Measurements from ENCODE around the gene IMPA2. TPM values are rescaled to one million over a fixed set of nuclear protein-coding genes. Genes with fewer than 3 reads are reported as not detected.

Gene IMPA2
- total and polyA plus RNA-seq, 10 of the 15 experiments (the other 5 are each of a cell fraction or from before 2014, with no cell fraction given) = 0.24 to 21.0 (median 11.4) TPM

DNA sequence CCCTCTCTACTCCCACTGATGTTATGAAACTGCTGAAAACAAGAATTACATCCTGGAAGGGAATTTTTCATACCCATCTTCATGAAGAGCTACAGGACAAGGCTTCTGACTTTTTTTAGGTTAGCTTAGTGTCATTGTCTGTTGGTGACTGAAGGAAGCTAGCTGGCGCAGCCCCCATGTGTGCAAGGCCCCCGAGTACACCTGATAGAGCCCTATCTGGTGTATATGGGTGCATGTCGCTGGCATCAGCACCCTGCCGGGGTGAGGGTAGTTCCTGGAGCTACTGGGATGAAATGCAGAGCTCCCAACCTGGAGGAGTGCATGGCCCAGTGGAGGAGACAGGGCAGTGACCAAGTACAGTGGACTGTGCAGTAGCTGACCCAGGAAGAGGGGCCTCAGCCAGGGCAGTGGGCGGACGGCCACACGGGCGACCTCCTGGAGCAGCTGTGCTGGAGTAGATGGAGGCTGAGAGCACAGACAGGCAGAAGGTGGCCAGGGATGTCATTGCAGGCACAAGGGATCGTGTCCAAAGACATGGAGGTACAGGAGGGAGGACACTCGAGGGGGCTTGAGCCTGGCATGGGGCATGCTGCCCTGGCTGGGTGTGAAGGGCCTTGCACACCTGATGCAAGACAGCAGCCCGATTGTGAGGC lies 12.1 kb downstream of the IMPA2 start:
- FAIRE-seq (no peak), DNase-seq (ENCODE audit: low read depth, low spot score) (no peak), ATAC-seq (no peak)
- ChIA-PET POLR2A (no interaction called here), CTCF (interaction anchor here (0.6 to 7.7 kb wide), 3 partner anchors 23 to 1142 kb away, joined by 3 to 122 read pairs (median 3); no protein-coding TSS in a partner anchor), RAD21 (ENCODE audit: unreplicated experiment) (interaction anchor here (4.6 kb wide), 1 partner anchor 55 kb away, joined by 40 read pairs; no protein-coding TSS in a partner anchor), SMC1A (ENCODE audit: uncharacterized antibody, unreplicated experiment) (interaction anchor here (4.6 kb wide), 1 partner anchor 55 kb away, joined by 46 read pairs; no protein-coding TSS in a partner anchor)
- Histone ChIP-seq H3K9me3 (replicated peaks; ENCODE audit: control insufficient read depth, insufficient read depth, low read length) (no peaks in the 10 kb centered on the region), H3K36me3 (ENCODE audit: control insufficient read depth in 2 of 2, insufficient read depth in 2 of 2, low read length in 1 of 2) (no peaks in the 10 kb centered on the region), H3K4me1 (ENCODE audit: control insufficient read depth, insufficient read depth, low read length) (peaks cover 8% of the 10 kb centered on the region), H3K9ac (ENCODE audit: control insufficient read depth, insufficient read depth, low read length) (no peak overlapping the region), H2AFZ (ENCODE audit: control insufficient read depth, low read depth, low read length) (no peak overlapping the region), H3K27ac (ENCODE audit: control insufficient read depth, insufficient read depth) (no peak overlapping the region), H3K4me3 (no peak overlapping the region), H3K4me2 (ENCODE audit: control insufficient read depth, insufficient read depth) (no peak overlapping the region), H3K79me2 (ENCODE audit: control insufficient read depth, insufficient read depth, low read length) (no peaks in the 10 kb centered on the region), H4K20me1 (ENCODE audit: control insufficient read depth, insufficient read depth) (no peaks in the 10 kb centered on the region), H3K27me3 (replicated peaks in 1 of 2; ENCODE audit: control insufficient read depth in 2 of 2, insufficient read depth in 2 of 2, low read length in 1 of 2) (no peaks in the 10 kb centered on the region)
- no peak for TF ChIP-seq CBFB (IDR thresholded peaks at IDR 0.05; ENCODE audit: low read depth)
- TF ChIP-seq, protein P1, sequence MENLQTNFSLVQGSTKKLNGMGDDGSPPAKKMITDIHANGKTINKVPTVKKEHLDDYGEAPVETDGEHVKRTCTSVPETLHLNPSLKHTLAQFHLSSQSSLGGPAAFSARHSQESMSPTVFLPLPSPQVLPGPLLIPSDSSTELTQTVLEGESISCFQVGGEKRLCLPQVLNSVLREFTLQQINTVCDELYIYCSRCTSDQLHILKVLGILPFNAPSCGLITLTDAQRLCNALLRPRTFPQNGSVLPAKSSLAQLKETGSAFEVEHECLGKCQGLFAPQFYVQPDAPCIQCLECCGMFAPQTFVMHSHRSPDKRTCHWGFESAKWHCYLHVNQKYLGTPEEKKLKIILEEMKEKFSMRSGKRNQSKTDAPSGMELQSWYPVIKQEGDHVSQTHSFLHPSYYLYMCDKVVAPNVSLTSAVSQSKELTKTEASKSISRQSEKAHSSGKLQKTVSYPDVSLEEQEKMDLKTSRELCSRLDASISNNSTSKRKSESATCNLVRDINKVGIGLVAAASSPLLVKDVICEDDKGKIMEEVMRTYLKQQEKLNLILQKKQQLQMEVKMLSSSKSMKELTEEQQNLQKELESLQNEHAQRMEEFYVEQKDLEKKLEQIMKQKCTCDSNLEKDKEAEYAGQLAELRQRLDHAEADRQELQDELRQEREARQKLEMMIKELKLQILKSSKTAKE (IDR thresholded peaks at IDR 0.05; ENCODE audit: low read depth, poor library complexity, severe bottlenecking) = no peak
- TF ChIP-seq CREM (IDR thresholded peaks at IDR 0.05; ENCODE audit: low read depth) = no peak
- no peak for TF ChIP-seq USF1 (IDR thresholded peaks at IDR 0.05; ENCODE audit: borderline replicate concordance, extremely low read length, insufficient read depth, low read depth, low read length)
- TF ChIP-seq IKZF1 (conservative IDR thresholded peaks at IDR 0.05) = no peak
- TF ChIP-seq BHLHE40 (IDR thresholded peaks at IDR 0.05; ENCODE audit: borderline replicate concordance in 1 of 2, low read depth in 2 of 2, low read length in 1 of 2) = no peak
- no peak for TF ChIP-seq CHD4 (IDR thresholded peaks at IDR 0.05)
- no peak for TF ChIP-seq ZNF687 (IDR thresholded peaks at IDR 0.05)
- TF ChIP-seq TAF1 (IDR thresholded peaks at IDR 0.05; ENCODE audit: borderline replicate concordance, low read depth, low read length) = no peak
- no peak for TF ChIP-seq RFX5 (IDR thresholded peaks at IDR 0.05; ENCODE audit: low read depth, low read length)
- TF ChIP-seq SUPT20H (IDR thresholded peaks at IDR 0.05; ENCODE audit: borderline replicate concordance, control insufficient read depth, low read depth, low read length) = no peak
- TF ChIP-seq POLR2AphosphoS2 (IDR thresholded peaks at IDR 0.05; ENCODE audit: low read depth, low read length) = no peak
- in situ Hi-C loops (cut with MboI) = no loop called here
- intact Hi-C loops (cut with micrococcal nuclease; ENCODE audit: unreplicated experiment) = no loop called here
- BruUV-seq (replicated peaks) = no TSS peak
- WGBS (ENCODE audit: insufficient coverage, insufficient replicate concordance, low lambda C conversion rate, missing lambda C conversion rate) = 71% methylated on average over 11 of the region's 11 CpGs

Data from GM12878 (cell line).